ENCODE data around the gene YJEFN3. TPM values are rescaled to one million over a fixed set of nuclear protein-coding genes. Genes with fewer than 3 reads are reported as not detected.
A peak's percentile ranks its signal among the peaks of the same experiment; 100 is the strongest.

Gene YJEFN3
- total RNA-seq, 1 experiment from 2014 or later, result 0.37 TPM

DNA sequence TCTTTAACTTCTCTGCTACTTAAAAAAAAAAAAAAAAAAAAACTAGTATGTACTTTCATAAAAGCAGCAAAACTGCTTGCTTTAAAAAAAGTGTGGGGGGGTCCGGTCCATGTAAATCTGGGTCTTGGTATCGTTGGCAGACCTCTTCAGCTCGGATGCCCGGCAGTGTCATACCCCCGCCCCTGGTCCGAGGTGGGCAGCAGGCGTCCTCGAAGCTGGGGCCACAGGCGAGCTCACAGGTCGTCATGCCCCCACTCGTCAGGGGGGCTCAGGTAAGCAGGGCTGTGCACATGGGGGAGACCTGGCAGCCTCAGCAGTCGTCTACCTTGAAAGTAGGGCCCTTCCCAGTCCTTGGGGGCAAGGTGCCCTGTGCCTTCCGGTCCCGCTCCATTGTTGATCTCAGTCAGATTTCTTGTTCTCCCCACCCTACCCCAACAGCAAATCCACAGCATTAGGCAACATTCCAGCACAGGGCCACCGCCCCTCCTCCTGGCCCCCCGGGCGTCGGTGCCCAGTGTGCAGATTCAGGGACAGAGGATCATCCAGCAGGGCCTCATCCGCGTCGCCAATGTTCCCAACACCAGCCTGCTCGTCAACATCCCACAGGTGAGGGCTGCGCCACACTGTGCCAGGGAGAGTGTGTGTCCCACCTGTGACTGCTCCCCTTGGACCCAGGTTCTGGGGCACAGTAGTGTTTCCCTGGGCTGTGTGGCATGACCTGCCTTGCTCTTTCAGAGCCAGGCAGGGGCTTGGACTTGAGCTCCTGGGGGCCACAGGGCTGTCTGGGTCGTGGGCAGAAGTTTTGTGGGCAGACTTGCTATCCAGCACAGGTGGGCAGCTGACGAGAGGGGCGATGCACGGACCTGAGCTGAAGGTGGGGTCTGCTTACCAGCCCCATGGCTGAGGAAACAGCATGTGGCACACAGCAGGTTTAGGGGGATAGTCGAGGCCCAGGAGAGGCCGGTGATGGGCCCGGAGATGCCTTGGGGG is 32.8 kb upstream of the YJEFN3 start:
- no peak for DNase-seq (ENCODE audit: low spot score)
- in situ Hi-C loops (cut with HindIII; ENCODE audit: low sequenced_read_pairs), result no loop called here

DNA sequence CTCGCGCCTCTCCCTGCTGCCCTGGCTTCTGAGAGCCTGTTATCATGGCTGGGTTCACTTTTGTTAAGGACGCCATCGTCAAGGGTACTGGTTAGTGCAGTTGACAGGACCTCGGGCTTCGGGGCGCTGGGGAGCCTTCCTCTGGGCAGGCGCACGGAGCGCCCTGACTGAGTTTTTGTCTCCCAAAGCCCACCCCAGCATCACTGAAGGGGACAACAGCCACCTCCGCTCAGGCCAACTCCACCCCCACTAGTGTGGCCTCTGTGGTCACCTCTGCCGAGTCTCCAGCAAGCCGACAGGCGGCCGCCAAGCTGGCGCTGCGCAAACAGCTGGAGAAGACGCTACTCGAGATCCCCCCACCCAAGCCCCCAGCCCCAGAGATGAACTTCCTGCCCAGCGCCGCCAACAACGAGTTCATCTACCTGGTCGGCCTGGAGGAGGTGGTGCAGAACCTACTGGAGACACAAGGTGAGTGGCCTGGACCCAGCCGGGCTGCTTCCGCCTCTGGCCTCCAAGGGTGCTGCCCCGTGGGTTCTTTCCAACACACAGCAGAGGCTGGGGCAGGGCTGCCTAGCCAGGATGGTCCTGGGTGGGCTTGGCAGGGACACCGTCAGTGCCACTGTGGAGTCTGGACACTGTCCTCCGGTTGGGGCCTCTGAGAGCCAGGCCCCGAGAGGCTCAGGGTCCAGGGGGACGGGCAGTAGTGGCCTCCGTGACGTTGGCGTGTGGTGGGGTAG is 30.3 kb upstream of the YJEFN3 start:
- DNase-seq (ENCODE audit: low spot score), result no peak
- in situ Hi-C loops (cut with HindIII; ENCODE audit: low sequenced_read_pairs), result no loop called here

DNA sequence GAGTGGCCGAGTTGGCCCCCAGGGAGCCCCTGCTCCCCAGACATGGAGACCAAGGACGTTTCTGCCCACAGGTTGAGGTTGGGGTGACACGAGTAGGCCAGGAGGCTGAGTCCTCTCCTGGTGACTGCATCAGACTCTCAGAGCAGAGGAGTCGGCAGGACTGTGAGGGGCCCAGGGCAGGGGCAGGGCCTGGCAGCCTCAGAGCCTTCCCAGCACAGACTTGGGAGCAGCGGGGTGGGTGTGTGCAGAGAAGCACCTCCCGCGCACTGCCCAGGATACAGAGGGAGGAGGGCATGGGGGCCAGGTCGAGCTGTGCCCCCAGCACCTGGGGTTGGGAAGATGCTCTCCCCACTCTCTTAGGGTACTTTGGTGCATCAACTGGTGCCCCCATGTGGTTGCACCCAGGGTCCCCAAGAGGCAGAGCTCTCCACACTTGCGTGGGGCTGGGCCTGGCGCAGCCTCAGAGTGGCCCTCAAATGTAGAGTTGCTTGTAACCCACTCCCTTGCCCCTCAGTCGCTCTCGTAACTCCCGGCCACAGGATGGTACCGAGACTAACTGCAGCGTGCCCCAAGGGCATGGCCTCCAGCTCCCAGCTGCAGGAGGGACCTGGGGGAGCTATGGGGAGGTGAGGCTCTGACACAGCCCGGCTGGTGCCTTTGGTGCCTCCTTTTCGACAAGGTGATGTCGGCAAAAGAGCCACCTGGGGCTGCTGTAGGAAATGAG is 29.3 kb upstream of the YJEFN3 start:
- in situ Hi-C loops (cut with HindIII; ENCODE audit: low sequenced_read_pairs), result no loop called here
- no peak for DNase-seq (ENCODE audit: low spot score)

DNA sequence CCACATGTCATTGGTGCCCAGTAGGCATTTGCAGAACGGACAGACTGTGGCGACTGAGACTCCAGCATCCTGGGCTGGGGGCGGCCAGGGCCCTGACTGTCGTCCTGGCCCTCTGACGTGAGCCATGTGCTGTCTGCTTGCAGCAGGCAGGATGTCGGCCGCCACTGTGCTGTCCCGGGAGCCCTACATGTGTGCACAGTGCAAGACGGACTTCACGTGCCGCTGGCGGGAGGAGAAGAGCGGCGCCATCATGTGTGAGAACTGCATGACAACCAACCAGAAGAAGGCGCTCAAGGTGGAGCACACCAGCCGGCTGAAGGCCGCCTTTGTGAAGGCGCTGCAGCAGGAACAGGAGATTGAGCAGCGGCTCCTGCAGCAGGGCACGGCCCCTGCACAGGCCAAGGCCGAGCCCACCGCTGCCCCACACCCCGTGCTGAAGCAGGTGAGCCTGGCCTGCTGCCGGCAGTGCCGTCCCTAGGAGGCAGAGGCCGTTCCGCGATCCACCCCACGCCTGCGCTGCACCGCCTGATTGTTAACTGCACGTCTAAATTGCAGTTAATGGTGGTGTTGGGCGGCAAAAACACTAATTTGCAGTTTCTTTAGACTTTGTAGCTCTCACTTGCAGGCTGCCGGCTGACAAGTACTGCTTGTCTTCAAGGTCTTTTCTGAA is 27.6 kb upstream of the YJEFN3 start:
- DNase-seq (ENCODE audit: low spot score), result no peak
- in situ Hi-C loops (cut with HindIII; ENCODE audit: low sequenced_read_pairs), result no loop called here

DNA sequence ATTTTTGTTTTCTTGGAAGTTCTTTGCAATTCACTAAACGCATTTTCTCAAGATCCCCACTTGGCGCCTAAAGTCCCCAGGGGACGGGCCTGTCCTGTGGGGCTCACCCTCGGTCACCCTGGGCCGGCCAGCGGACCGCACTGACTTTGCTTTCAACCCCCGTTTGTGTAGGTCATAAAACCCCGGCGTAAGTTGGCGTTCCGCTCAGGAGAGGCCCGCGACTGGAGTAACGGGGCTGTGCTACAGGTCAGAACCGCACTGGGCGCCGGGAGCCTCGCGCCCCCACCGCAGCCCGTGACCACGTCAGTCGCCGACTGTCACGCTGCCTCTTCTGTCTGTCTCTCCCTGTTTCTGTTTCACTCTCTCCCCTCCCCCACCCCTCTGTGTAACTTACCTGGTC is 26.9 kb upstream of the YJEFN3 start:
- no peak for DNase-seq (ENCODE audit: low spot score)
- in situ Hi-C loops (cut with HindIII; ENCODE audit: low sequenced_read_pairs), result no loop called here

DNA sequence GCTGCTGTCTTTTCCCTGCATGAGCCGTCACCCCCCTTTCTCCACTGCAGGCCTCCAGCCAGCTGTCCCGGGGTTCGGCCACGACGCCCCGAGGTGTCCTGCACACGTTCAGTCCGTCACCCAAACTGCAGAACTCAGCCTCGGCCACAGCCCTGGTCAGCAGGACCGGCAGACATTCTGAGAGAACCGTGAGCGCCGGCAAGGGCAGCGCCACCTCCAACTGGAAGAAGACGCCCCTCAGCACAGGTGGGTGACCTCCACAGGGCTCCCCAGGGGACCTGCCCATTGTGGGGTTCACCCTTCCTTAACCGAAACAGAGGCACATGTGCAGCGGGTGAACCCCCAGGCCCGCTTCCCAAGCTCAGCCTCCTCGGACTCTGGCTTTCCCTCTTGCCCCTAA is 26.4 kb upstream of the YJEFN3 start:
- in situ Hi-C loops (cut with HindIII; ENCODE audit: low sequenced_read_pairs), result no loop called here
- no peak for DNase-seq (ENCODE audit: low spot score)

DNA sequence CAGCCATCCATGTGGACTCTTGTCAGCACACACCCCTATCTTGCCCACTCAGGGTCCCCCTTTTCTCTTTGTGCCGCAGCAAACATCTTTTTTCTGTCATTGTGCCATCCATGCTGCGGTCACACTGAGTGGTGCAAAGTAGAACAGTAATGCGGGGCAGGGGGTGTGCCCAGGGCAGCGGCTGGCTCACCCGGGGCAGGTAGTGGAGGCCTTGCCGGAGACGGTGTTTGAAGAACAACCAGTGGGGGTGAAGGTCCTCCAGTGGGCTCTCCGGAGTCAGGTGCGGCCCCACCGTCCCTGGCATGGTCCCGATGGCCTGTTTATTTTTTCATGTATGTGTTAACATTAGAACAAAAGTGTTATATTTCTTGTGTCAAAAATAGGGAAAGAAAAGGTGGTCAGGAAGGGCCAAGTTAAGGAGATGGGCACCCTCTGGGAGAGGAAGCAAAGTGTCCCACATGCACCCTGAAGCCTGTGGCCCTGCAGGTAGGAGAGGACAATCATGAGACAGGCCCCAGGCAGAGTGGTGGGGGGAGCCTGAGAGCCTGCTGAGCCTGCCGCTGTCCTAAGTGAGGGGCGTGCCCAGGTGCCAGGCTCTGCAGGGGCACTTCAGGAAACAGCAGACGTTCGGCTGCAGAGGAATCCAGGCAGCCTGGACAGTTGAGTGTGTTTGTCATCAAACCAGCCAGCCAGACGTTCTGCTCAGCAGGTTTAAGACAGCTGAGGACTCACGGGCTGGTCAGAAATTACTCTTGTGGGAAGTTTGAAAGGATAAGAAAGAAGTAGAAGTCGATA is 25.7 kb upstream of the YJEFN3 start:
- no peak for DNase-seq (ENCODE audit: low spot score)
- in situ Hi-C loops (cut with HindIII; ENCODE audit: low sequenced_read_pairs), result no loop called here

DNA sequence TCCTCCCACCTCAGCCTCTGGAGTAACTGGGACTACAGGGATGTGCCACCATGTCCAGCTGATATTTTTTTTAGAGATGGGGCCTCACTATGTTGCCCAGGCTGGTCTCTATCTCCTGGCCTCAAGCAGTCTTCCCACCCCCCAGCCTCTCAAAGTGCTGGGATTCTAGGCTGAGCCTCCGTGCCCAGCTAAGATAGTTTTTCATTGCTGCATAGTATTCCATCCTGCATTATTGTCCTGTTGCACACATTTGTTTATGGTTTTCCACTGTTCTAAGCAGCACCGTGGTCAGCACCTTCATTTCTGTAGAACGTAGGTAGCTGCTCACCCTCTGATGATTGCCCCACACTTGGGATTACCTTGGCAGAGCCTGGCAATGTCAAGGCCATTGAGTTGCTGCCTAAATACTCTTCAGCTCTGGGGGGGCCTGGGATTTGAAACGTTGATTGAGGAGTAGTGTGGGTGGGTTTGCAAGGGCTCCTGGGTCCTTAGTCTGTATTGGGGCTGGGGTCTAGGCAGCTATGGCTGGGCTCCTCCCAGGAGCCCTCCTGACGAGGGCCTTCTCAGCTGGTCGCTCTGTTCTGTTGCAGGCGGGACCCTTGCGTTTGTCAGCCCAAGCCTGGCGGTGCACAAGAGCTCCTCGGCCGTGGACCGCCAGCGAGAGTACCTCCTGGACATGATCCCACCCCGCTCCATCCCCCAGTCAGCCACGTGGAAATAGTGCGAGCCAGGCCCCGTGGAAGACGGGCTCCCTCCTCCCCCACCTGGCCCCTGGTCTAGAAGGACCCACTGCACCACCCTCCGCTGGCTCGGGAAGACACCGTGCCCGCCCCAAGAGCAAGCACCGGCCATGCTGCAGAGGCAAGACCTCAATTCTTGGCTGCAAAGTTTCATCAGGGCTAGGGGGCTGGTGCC is 23.7 kb upstream of the YJEFN3 start:
- DNase-seq (ENCODE audit: low spot score), result no peak
- in situ Hi-C loops (cut with HindIII; ENCODE audit: low sequenced_read_pairs), result no loop called here

DNA sequence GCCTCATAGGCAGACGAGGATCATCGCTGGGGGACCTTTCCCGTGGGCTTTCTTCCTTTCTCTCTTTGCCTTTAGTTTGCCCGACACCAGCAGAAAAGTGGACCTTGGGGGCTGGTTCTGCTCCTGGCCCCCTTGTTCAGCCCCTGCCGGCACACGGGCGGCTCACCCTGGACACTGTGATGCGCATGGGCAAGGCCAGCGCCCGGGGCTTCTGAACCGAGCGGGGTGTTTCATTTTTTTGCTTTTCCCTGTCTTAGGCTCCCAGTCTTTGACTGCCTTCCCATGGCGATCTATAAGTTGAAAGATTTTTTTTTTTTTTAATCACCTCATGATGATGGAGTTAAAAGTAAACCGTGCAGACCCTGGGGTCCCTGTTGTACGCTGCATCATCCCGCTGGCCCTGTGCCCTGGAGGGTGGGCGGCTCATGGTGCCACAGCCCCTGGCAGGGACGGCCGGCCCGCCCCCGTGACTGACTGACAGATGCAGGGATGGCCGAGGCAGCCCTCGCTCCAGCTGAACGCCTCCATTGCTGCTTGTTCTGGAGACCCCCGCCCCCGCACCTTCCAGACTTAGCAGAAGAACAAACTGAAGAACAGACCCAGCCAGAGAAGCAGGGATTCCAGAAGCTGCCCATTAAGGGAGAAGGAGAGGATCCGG is 22.9 kb upstream of the YJEFN3 start:
- in situ Hi-C loops (cut with HindIII; ENCODE audit: low sequenced_read_pairs), result no loop called here
- DNase-seq (ENCODE audit: low spot score), result no peak

DNA sequence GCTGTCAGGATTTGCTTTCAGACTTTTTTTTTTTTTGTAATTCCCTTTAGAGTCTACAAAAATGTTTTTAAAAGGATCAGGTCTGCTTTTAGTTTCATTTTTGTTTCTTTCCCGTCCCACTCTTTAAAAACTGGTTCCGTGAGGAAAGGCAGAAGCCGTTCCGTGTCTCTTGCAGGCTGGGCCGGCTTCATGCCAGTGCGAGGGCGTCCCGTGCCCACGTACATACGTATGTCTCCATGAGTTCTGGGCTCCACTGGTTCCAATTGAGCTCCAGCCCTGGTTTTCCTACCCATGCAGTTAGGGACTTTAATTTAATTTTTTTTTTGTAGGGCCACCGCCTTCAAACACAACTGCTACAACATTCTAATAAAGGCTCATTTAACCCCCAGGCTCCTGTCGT is 22.1 kb upstream of the YJEFN3 start:
- DNase-seq (ENCODE audit: low spot score), result no peak
- in situ Hi-C loops (cut with HindIII; ENCODE audit: low sequenced_read_pairs), result no loop called here

DNA sequence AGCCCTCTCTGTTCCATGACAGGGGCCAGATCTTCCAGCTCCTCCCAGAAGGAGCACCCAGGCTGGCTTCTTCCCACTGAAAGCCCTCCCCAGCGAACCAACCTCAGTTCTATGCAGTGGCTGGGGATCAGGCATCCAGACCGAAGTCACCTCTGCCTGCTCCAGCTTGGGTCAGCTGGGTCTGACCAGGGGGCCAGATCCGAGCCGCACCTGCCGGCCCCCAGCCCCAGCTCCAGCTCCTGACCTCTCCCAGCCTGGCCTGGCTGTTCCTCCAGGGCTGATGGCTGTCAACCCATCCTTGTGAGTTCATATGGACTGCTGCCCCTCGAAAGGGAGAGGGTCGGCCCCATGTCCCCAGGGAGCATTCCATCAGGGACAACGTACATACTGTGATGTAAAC is 21.4 kb upstream of the YJEFN3 start:
- no peak for DNase-seq (ENCODE audit: low spot score)
- in situ Hi-C loops (cut with HindIII; ENCODE audit: low sequenced_read_pairs), result no loop called here

DNA sequence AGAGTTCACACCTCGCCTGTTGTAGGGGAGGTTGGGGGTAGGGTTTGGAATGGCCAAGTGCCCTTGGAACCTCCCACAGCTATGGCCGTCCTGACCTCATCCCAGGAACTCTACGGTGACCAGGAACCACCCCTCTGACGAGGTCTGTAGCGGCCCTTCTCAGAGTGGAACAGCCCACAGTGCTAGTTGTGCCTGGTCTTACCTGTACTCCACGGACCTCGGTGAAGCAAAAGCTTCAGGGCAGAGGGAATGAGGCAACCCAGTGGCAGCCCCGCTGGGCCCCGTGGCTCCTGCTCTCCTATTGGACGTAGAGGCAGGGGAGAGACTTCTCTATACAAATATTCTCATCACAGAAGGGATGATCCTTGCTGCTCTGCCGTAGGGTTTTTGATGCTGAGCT is 20.5 kb upstream of the YJEFN3 start:
- in situ Hi-C loops (cut with HindIII; ENCODE audit: low sequenced_read_pairs), result no loop called here
- DNase-seq (ENCODE audit: low spot score), result no peak

DNA sequence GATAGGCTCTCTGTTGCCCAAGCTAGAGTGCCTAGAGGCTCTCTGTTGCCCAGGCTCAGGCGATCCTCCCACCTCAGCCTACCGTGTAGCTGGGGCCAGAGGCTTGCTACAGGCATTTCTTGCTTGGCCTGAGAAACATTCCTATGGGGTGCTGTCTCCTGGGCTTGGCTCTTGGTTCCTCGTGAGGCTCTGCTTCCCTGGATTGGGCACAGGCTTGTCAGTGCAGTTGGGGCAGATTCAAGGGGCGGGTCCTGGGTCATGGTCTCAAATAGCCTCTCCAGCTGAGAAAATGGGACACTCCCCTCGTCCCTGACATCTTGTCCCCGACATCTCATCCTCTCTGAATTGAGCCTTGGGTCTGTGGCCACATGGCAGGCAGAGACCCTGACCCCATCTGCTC is 18.3 kb upstream of the YJEFN3 start:
- in situ Hi-C loops (cut with HindIII; ENCODE audit: low sequenced_read_pairs), result no loop called here
- no peak for DNase-seq (ENCODE audit: low spot score)

DNA sequence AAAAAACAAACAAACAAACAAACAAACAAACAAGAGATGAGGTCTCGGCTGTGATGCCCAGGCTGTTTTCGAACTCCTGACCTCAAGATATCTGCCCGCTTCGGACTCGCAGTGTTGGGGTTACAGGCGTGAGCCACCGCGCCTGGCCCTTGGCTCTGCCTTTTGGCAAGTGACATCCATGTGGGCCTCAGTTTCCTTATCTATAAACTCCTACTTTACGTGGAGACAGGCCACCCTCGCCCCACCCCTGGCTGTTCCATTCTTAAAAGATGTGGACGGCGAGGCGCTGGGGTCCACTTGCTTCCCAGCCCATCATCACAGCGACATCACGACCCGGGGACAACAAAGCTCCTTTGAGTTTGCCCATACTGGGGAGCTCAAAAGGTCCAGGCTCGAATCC is 15.0 kb upstream of the YJEFN3 start:
- DNase-seq (ENCODE audit: low spot score), result no peak
- in situ Hi-C loops (cut with HindIII; ENCODE audit: low sequenced_read_pairs), result no loop called here

DNA sequence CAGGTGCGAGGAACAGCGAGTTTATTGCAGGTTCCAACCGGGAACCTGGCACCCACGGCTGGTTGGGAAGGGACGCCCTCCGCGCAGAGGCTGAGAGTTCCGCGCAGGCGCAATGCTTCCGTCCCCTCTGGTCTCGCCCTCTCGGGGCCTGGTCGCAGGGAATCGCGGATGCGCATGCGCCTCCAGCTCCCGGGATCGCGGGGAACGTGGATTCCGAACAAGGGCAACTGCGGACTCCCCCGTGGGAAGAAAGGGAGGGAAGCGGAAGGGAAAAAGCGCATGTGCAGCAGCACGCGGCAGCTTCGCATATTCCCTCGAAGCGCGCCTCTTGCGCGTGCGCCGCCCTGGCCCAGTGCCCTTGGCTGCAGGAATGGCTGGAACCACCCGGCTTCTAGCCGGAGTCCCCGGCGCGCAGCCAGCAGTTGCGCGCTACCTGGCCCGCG is 14.5 kb upstream of the YJEFN3 start:
- DNase-seq (ENCODE audit: low spot score), result peak; percentile 70
- in situ Hi-C loops (cut with HindIII; ENCODE audit: low sequenced_read_pairs), result no loop called here

DNA sequence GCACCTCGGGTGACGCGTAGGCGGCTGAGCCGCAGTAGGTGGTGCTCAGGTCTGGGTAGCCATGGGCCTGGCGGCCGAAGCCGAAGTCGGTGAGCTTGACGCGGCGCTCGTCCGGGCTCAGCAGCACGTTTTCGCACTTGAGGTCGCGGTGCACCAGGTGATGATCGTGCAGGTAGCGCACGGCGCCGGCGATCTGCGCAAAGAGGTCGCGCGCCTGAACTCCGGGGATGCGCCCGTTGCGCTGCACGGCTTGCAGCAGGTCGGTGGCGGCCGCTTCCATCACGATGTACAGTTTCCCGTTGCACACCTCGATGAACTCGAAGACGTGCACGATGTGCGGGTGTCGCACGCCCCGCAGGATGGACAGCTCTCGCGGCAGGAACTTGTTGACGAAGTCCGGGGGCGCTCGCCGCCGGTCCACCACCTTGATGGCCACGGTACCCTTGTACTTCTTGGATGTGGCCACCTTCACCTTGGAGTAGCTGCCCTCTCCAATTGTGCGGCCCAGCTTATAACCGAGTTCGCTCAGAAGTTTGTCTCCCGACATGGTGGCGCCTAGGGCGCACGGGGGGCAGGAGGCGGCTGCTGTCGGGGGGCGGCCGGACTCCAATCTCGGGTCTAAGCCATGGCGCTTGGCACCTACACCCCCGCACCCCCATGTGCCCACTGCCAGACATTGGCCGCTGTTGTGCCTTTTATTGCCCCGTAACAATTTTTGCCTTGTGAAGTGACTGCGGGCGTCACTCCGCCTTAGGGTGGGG is 13.7 kb upstream of the YJEFN3 start, which contains the start of gene TSSK6:
TSS of gene TSSK6 (minus strand) at position 668 of the 761 bp plus-strand sequence. CDS start at position 547, 121 bp downstream.
- in situ Hi-C loops (cut with HindIII; ENCODE audit: low sequenced_read_pairs), result no loop called here
- no peak for DNase-seq (ENCODE audit: low spot score)

All from G401 (cell line).